GM18507 (cell line): ENCODE measurements around the gene SPARCL1.

Source experiments
- DNase-seq: peaks from one replicate; pipeline ENCODE4 v3.0.0; 2011; ENCODE audit warnings: low read depth; ENCODE audit not compliant: insufficient read length; ENCODE audit errors: extremely low spot score
- FAIRE-seq: peaks from 2 replicates; lab custom pipeline; 2011; peaks lifted over from hg19 to GRCh38; lab: Jason Lieb, UNC

SPARCL1 gene

GRCh38 chr4:87541956-87542709, 13.0 kb upstream of the SPARCL1 start:
- FAIRE-seq (no peak), DNase-seq (no peak)

- DNase-seq (no peak), FAIRE-seq (no peak)
These were observed 12.3 kb upstream of the SPARCL1 start for GRCh38 chr4:87541521-87541920.

DNA sequence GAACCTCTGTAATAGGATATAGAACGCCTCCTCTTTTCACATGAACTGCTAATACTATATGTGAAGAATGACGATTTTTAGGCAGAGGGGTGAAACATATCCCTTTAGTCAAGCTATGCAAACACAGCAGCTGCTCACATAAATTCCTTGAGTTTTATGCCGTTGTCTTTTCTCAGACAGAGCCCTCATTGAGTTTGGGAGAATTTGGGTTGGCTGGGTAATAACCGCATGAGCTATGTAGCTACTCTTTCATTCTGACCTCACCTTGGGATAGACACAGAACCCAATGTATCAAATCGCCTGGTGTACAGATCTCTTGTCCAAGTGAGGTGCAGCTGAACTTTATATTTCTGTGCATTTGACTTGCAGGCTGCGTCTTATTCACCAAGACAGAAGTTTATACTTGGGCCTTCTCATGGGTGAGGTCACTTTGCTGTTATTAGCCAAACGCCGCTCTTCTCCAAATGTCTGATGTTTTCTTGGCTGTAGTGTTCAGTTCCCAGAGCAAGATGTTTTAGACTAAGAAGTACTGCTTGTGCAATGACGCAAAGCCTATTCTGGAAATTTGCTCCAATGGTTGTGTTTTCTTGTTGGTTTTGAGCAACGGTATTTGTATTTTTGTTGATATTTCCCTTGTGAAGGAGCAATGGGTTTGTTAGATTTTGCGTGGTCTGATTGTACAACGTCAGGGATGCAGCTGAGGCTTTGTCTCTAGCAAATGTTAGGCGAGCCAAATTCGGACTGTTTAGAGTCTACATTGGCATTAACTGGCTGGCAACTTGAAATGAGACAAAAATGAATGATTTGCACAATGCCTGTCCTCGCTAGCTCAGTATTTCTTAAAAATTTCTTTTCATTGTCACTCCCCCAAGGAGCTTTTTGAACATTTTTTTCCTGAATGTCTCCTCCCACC, 11.2 kb upstream of the SPARCL1 start:
- DNase-seq (no peak), FAIRE-seq (no peak)

GRCh38 chr4:87532907-87533306, 3.7 kb upstream of the SPARCL1 start:
- FAIRE-seq, result no peak

DNA sequence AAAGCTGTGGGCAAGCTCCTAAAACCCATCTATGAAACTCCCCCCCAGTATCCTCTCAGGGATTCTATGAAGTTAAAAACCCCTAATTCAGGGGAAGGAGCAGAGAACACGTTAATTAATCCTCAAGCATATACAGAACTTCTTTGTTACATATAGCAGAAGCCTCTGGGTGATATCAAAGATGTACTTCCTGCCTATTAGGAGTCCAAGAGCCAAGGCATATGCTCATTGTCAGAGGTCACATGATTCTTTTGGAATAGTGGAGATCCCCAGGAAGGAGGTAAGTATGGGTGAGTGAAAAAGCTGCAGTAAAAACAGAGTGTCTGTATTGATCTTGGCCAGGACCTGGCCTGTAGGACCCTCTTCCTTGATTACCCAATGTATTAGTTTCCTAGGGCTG, 2.9 kb upstream of the SPARCL1 start:
- FAIRE-seq, result no peak

More at GRCh38 chr4:87532907-87533306, 3.7 kb upstream of the SPARCL1 start:
- DNase-seq, result no peak

GRCh38 chr4:87531621-87532020, 2.4 kb upstream of the SPARCL1 start:
- DNase-seq, result no peak
- FAIRE-seq, result no peak

More for the DNA sequence above, 2.9 kb upstream of the SPARCL1 start:
- DNase-seq, result no peak

GRCh38 chr4:87530868-87531267, 1.7 kb upstream of the SPARCL1 start:
- FAIRE-seq, result no peak

DNA sequence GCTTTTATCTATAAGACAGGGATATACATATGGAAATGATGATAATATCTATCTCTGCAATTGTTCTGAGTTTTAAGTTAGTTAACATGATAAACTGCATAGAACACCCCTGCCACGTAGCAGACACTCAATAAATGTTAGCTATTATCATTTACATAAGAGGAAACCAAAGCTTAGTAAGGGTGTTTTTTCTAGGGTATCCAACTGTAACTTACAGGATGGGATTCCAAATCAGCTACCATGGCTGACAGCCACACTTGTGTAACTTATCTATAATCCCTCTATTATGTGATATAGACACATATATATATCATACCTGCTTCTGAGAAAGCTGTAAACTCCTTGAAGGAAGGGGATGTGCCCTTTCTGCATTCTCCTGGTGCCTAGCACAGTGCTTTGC, 1.1 kb upstream of the SPARCL1 start:
- FAIRE-seq, result no peak
- no peak for DNase-seq

More at GRCh38 chr4:87530868-87531267, 1.7 kb upstream of the SPARCL1 start:
- no peak for DNase-seq

- DNase-seq (no peak), FAIRE-seq (no peak)
These were observed 1.6 kb downstream of the SPARCL1 start for GRCh38 chr4:87527431-87528220.

GRCh38 chr4:87525636-87526295, 3.4 kb downstream of the SPARCL1 start:
- no peak for DNase-seq
- no peak for FAIRE-seq

- FAIRE-seq, result no peak
These were observed 4.7 kb downstream of the SPARCL1 start for GRCh38 chr4:87524456-87524855.

DNA sequence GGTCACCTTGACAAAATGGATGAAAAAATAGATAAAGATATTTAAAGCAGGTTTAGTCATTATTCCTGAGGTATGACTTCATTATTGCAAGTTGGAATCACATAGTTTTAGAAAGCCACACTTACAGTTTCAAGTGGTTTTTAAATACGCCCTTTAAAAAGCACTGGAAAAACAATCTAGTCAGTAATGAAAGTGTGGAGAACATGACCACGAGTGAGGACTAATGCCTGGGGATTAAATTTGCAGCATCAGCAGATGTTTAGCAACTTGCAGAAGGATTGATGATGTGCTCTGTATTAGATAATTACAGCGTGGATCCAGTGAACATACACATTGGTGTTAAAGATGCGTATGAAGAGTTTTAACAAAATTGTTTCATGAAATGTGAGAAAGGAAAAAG, 5.9 kb downstream of the SPARCL1 start:
- DNase-seq (no peak), FAIRE-seq (no peak)

More at GRCh38 chr4:87524456-87524855, 4.7 kb downstream of the SPARCL1 start:
- no peak for DNase-seq

DNA sequence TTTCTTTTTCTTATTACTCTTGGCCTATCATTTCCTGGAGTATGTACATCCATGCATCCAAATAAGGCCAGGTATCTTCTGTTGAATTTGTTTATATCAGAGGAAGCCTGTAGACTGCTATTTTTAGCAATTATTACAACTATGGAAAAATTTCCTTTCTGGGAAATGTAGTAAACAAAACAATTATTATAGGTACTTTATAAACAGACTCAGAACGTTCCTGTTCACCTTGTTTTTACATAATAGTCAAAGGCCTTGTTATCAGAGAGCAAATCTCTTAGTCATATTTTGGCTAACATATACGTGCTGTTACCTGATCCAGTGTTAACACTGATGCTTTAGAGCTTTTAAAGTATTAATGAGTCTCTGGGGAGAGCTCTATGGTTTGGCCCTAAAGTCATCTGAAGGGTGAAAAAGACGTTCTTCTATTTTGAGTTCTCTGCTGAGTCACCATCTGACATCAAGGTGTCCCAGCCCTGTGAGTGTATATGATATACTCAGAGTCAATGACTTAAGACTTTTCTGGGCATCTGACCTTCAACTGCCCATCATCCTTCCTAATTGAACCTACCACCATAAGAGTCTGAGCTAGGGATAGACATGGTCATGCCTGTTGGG, 7.3 kb downstream of the SPARCL1 start:
- no peak for FAIRE-seq
- no peak for DNase-seq

GRCh38 chr4:87521319-87521718, 7.9 kb downstream of the SPARCL1 start:
- FAIRE-seq (no peak), DNase-seq (no peak)

DNA sequence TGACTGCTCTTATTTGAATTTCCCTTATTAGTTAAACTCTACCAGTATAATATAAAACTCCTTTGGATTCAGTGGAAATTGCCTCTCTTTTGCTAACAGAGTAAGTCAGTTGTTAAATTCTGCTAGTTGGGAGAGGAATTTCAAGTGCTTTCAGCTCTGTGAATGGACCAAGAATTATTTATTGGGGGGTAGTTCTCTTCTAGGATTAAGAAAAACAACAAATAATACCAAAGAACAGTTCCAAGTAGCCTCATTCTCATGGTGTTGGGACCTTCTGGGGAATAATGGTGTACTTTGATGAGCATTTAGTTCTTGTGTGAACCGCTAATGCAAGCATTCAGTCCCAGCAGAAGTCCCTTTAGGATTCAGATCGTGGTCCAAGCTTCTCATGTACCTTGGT, 11.6 kb downstream of the SPARCL1 start:
- no peak for FAIRE-seq
- DNase-seq, result no peak

GRCh38 chr4:87516683-87517082, 12.5 kb downstream of the SPARCL1 start:
- no peak for DNase-seq
- no peak for FAIRE-seq

GRCh38 chr4:87512400-87512799, 16.8 kb downstream of the SPARCL1 start:
- FAIRE-seq, result no peak
- DNase-seq, result no peak

DNA sequence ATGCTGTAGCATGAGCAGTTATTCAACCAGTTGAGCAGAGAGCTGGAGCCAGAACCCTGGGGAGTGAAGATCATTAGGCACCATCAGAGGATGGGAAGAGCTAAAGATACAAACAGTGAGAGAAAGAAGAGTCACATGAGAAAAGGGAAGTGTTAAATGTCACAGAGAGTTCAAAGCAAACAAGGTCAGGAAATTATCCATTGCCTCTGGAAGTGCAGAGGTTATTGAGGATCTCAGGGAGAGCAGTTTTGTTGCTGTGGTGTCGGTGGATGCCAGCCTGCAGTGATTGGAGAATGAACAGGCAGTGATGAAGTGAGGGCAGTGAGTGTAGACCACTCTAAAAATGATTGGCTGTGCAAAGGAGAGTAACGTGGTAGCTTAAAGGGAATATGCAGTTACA, 17.7 kb downstream of the SPARCL1 start:
- no peak for FAIRE-seq

DNA sequence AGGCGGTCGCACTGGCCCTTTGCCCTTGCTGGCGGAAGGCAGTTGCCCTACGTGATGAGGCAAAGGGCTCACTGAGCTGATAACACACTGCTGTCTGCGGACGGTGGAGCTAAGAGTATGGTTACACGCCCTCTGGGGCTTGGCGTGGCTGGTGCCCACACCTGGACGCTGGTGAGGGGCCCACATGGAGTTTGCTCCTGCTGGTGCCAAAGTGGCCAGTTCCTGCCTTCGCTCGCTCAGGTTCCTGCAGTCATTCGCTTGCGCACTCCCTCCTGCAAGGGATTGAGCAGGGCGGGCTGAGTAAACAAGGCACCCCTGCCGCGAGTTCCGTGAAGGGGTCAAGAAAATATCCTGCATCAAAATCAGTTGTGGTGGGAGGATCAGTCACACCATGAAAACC, 18.4 kb downstream of the SPARCL1 start:
- DNase-seq (no peak), FAIRE-seq (no peak)

More for the DNA sequence above, 17.7 kb downstream of the SPARCL1 start:
- DNase-seq, result no peak
